ENCODE measurements around the gene TMEM131. TPM values are rescaled to one million over a fixed set of nuclear protein-coding genes. Genes with fewer than 3 reads are reported as not detected.

TMEM131 gene
- total and polyA plus RNA-seq, 10 of the 15 experiments (the other 5 are each of a cell fraction or from before 2014, with no cell fraction given): 6.0 to 48.2 (median 23.2) TPM

- TF ChIP-seq ASH2L (IDR thresholded peaks at IDR 0.05; ENCODE audit: borderline replicate concordance, low read depth): no peak
- no peak for TF ChIP-seq CREM (IDR thresholded peaks at IDR 0.05; ENCODE audit: low read depth)
- TF ChIP-seq BHLHE40 (IDR thresholded peaks at IDR 0.05; ENCODE audit: borderline replicate concordance in 1 of 2, low read depth in 2 of 2, low read length in 1 of 2): no peak
These were observed 199.2 kb downstream of the TMEM131 start (continued) for GRCh38 chr2:97796465-97797126.

- Histone ChIP-seq H3K27ac (ENCODE audit: control insufficient read depth, insufficient read depth) (no peak overlapping the region), H3K4me2 (ENCODE audit: control insufficient read depth, insufficient read depth) (no peak overlapping the region), H3K4me3 (no peak overlapping the region), H3K79me2 (ENCODE audit: control insufficient read depth, insufficient read depth, low read length) (no peaks in the 10 kb centered on the region), H3K9ac (ENCODE audit: control insufficient read depth, insufficient read depth, low read length) (no peak overlapping the region), H3K36me3 (ENCODE audit: control insufficient read depth in 2 of 2, insufficient read depth in 2 of 2, low read length in 1 of 2) (peaks cover 1 to 5% of the 10 kb centered on the region in 2 experiments; a peak in 2 of 4 replicates), H3K27me3 (replicated peaks in 1 of 2; ENCODE audit: control insufficient read depth in 2 of 2, insufficient read depth in 2 of 2, low read length in 1 of 2) (no peaks in the 10 kb centered on the region), H3K4me1 (ENCODE audit: control insufficient read depth, insufficient read depth, low read length) (no peaks in the 10 kb centered on the region), H4K20me1 (ENCODE audit: control insufficient read depth, insufficient read depth) (no peaks in the 10 kb centered on the region), H2AFZ (ENCODE audit: control insufficient read depth, low read depth, low read length) (no peak overlapping the region), H3K9me3 (replicated peaks; ENCODE audit: control insufficient read depth, insufficient read depth, low read length) (no peaks in the 10 kb centered on the region)
- intact Hi-C loops (cut with micrococcal nuclease; ENCODE audit: unreplicated experiment) (no loop called here), in situ Hi-C loops (cut with MboI) (no loop called here)
- no peak for FAIRE-seq
- CTCF ChIA-PET: interaction anchor here (1.0 kb wide), 1 partner anchor 477 kb away, joined by 4 read pairs; no protein-coding TSS in a partner anchor
- no TSS peak for BruUV-seq (replicated peaks)
- SMC1A ChIA-PET (ENCODE audit: uncharacterized antibody, unreplicated experiment): interaction anchor here (0.6 to 1.9 kb wide), 2 partner anchors 10 to 25 kb away, joined by 3 to 4 read pairs; no protein-coding TSS in a partner anchor
- no peak for DNase-seq (ENCODE audit: low read depth, low spot score)
- ATAC-seq: no peak
- no peak for TF ChIP-seq ZNF274 (IDR thresholded peaks at IDR 0.05; ENCODE audit: insufficient read depth, insufficient read length)
- no peak for TF ChIP-seq SP1 (IDR thresholded peaks at IDR 0.05; ENCODE audit: low read depth, low read length)
- no peak for TF ChIP-seq POU2F2 (IDR thresholded peaks at IDR 0.05; ENCODE audit: borderline replicate concordance, low read depth, low read length)
- no peak for TF ChIP-seq ZBTB33 (IDR thresholded peaks at IDR 0.05)
- no peak for TF ChIP-seq REST (IDR thresholded peaks at IDR 0.05; ENCODE audit: low read depth, low read length)
- no peak for TF ChIP-seq BHLHE40 (IDR thresholded peaks at IDR 0.05; ENCODE audit: borderline replicate concordance in 1 of 2, low read depth in 2 of 2, low read length in 1 of 2)
- no peak for TF ChIP-seq SUPT20H (IDR thresholded peaks at IDR 0.05; ENCODE audit: borderline replicate concordance, control insufficient read depth, low read depth, low read length)
- TF ChIP-seq MAX (IDR thresholded peaks at IDR 0.05; ENCODE audit: low read depth, low read length): no peak
- no peak for TF ChIP-seq MEF2A (IDR thresholded peaks at IDR 0.05; ENCODE audit: insufficient read depth, low read depth, low read length)
- TF ChIP-seq PBX3 (IDR thresholded peaks at IDR 0.05; ENCODE audit: insufficient replicate concordance, low read depth, low read length): no peak
- TF ChIP-seq MYB (IDR thresholded peaks at IDR 0.05; ENCODE audit: borderline replicate concordance, low read depth, low read length): no peak
- POLR2A ChIA-PET: no interaction called here
- RAD21 ChIA-PET (ENCODE audit: unreplicated experiment): no interaction called here
- 93% methylated on average over 12 of the region's 14 CpGs for WGBS (ENCODE audit: insufficient coverage, insufficient replicate concordance, low lambda C conversion rate, missing lambda C conversion rate)
These were observed 203.3 kb downstream of the TMEM131 start for GRCh38 chr2:97792416-97792815.

Data from GM12878 (cell line).